ENCODE results near the gene MEPE. TPM values are rescaled to one million over a fixed set of nuclear protein-coding genes. Genes with fewer than 3 reads are reported as not detected.

The MEPE gene
- total RNA-seq (0.24 TPM), polyA plus RNA-seq (0.59 TPM)
- long read RNA-seq, donor 1, result 0 reads
- long read RNA-seq, donor 2, result 0 reads
- long read RNA-seq, donor 3, result 0 reads
- long read RNA-seq, donor 4, result 0 reads
- long read RNA-seq, donor 5, result 0 reads
- long read RNA-seq, donor 6, result 0 reads
- long read RNA-seq, donor 7, result 0 reads
- long read RNA-seq, donor 8, result 0 reads
- long read RNA-seq, donor 9, result 0 reads
- long read RNA-seq, donor 10, result 0 reads

- Histone ChIP-seq H3K4me1 (ENCODE audit: control insufficient read depth in 2 of 2, insufficient read depth in 2 of 2, low read length in 2 of 2) (no peaks in the 10 kb centered on the region), H3K27me3 (ENCODE audit: control insufficient read depth in 2 of 2, insufficient read depth in 1 of 2, low read length in 1 of 2) (no peaks in the 10 kb centered on the region), H3K4me3 (ENCODE audit: low read length in 2 of 2) (no peak within 1 kb of the TSS), H3K9me3 (ENCODE audit: control insufficient read depth in 2 of 2, insufficient read depth in 1 of 2, low read length in 1 of 2) (no peaks in the 10 kb centered on the region), H3K36me3 (ENCODE audit: control insufficient read depth in 2 of 2, insufficient read depth in 2 of 2, low read length in 1 of 2) (no peaks in the 10 kb centered on the region), H3K27ac (ENCODE audit: low read depth in 1 of 2, low read length in 1 of 2) (no peak within 1 kb of the TSS)
- no peak for DNase-seq (ENCODE audit: low read depth in 6 of 9, low spot score in 9 of 9)
- WGBS, result 79% methylated on average over 2 of the region's 2 CpGs
Measured at GRCh38 chr4:87832669-87833068, at the start of gene MEPE. TSS of gene MEPE (plus strand) at chr4:87832969. CDS start at chr4:87834715, 1,746 bp downstream.

DNA sequence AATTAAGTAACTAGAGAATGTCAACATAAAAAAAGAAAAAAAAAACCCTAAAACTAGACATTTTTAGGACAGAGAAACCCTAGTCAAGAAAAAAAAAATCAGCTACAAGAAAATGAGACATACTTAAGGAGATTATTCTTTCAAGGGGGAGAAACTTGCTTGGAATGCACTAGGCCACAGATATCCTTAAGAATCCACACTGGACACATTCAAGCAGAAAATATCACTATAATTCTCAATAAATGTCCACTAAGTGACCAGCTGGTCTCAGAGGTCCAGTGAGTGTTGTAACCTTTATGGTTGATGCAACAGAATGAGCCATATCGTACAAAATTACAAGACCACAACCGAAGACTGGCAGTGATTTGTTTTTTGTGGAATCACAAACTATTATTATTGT, 49.0 kb upstream of the MEPE start:
- Histone ChIP-seq H3K4me3 (ENCODE audit: low read length in 2 of 2) (no peak overlapping the region), H3K27me3 (ENCODE audit: control insufficient read depth in 2 of 2, insufficient read depth in 1 of 2, low read length in 1 of 2) (no peaks in the 10 kb centered on the region), H3K4me1 (ENCODE audit: control insufficient read depth in 2 of 2, insufficient read depth in 2 of 2, low read length in 2 of 2) (no peaks in the 10 kb centered on the region), H3K9me3 (ENCODE audit: control insufficient read depth in 2 of 2, insufficient read depth in 1 of 2, low read length in 1 of 2) (no peaks in the 10 kb centered on the region), H3K36me3 (ENCODE audit: control insufficient read depth in 2 of 2, insufficient read depth in 2 of 2, low read length in 1 of 2) (no peaks in the 10 kb centered on the region), H3K27ac (ENCODE audit: low read depth in 1 of 2, low read length in 1 of 2) (no peak overlapping the region)
- DNase-seq (ENCODE audit: low read depth in 6 of 9, low spot score in 9 of 9), result no peak
- 94% methylated on average over 2 of the region's 2 CpGs for WGBS

- no peaks in the 10 kb centered on the region for H3K9me3 ChIP-seq (ENCODE audit: control insufficient read depth in 2 of 2, insufficient read depth in 1 of 2, low read length in 1 of 2)
- WGBS, result 91% methylated on average over 15 of the region's 15 CpGs
- H3K27me3 ChIP-seq (ENCODE audit: control insufficient read depth in 2 of 2, insufficient read depth in 1 of 2, low read length in 1 of 2), result no peaks in the 10 kb centered on the region
- H3K4me3 ChIP-seq (ENCODE audit: low read length in 2 of 2), result no peak overlapping the region
- no peaks in the 10 kb centered on the region for H3K36me3 ChIP-seq (ENCODE audit: control insufficient read depth in 2 of 2, insufficient read depth in 2 of 2, low read length in 1 of 2)
- no peak overlapping the region for H3K27ac ChIP-seq (ENCODE audit: low read depth in 1 of 2, low read length in 1 of 2)
- no peak for DNase-seq (ENCODE audit: low read depth in 6 of 9, low spot score in 9 of 9)
- no peaks in the 10 kb centered on the region for H3K4me1 ChIP-seq (ENCODE audit: control insufficient read depth in 2 of 2, insufficient read depth in 2 of 2, low read length in 2 of 2)
Measured at GRCh38 chr4:87785731-87786509, 46.8 kb upstream of the MEPE start.

GRCh38 chr4:87799301-87800113, 33.3 kb upstream of the MEPE start, which contains the start of gene IBSP:
TSS of gene IBSP (plus strand) at chr4:87799554. CDS start at chr4:87802362, 2,808 bp downstream.
- Histone ChIP-seq H3K36me3 (ENCODE audit: control insufficient read depth in 2 of 2, insufficient read depth in 2 of 2, low read length in 1 of 2) (no peaks in the 10 kb centered on the region), H3K4me1 (ENCODE audit: control insufficient read depth in 2 of 2, insufficient read depth in 2 of 2, low read length in 2 of 2) (no peaks in the 10 kb centered on the region), H3K27ac (ENCODE audit: low read depth in 1 of 2, low read length in 1 of 2) (no peak within 1 kb of the TSS), H3K9me3 (ENCODE audit: control insufficient read depth in 2 of 2, insufficient read depth in 1 of 2, low read length in 1 of 2) (no peaks in the 10 kb centered on the region), H3K27me3 (ENCODE audit: control insufficient read depth in 2 of 2, insufficient read depth in 1 of 2, low read length in 1 of 2) (no peaks in the 10 kb centered on the region), H3K4me3 (ENCODE audit: low read length in 2 of 2) (no peak within 1 kb of the TSS)
- 82% methylated on average over 4 of the region's 4 CpGs for WGBS
- DNase-seq (ENCODE audit: low read depth in 6 of 9, low spot score in 9 of 9), result no peak

DNA sequence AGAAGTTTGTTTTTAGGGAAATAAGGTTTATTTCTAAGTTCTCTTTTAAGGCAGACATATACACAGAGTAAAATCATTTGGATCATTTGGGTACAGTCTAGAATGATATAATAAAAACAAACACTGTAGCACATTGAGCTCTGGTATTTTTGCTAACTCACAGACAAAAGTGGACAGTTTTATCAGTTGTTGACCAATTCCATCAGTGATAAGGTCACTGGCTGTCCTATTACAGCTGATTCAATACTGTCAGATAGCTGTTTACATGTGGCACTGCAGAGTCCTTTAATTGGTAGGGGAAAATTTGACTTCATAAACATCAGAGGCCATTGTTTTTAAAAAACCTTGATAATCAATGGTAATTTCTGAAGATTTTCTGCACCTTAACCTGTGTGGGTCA, 29.9 kb upstream of the MEPE start:
- no peak for DNase-seq (ENCODE audit: low read depth in 6 of 9, low spot score in 9 of 9)
- Histone ChIP-seq H3K27ac (ENCODE audit: low read depth in 1 of 2, low read length in 1 of 2) (no peak overlapping the region), H3K36me3 (ENCODE audit: control insufficient read depth in 2 of 2, insufficient read depth in 2 of 2, low read length in 1 of 2) (no peaks in the 10 kb centered on the region), H3K27me3 (ENCODE audit: control insufficient read depth in 2 of 2, insufficient read depth in 1 of 2, low read length in 1 of 2) (no peaks in the 10 kb centered on the region), H3K9me3 (ENCODE audit: control insufficient read depth in 2 of 2, insufficient read depth in 1 of 2, low read length in 1 of 2) (no peaks in the 10 kb centered on the region), H3K4me3 (ENCODE audit: low read length in 2 of 2) (no peak overlapping the region), H3K4me1 (ENCODE audit: control insufficient read depth in 2 of 2, insufficient read depth in 2 of 2, low read length in 2 of 2) (no peaks in the 10 kb centered on the region)

GRCh38 chr4:87803421-87803820, 29.3 kb upstream of the MEPE start:
- Histone ChIP-seq H3K9me3 (ENCODE audit: control insufficient read depth in 2 of 2, insufficient read depth in 1 of 2, low read length in 1 of 2) (no peaks in the 10 kb centered on the region), H3K27ac (ENCODE audit: low read depth in 1 of 2, low read length in 1 of 2) (no peak overlapping the region), H3K4me3 (ENCODE audit: low read length in 2 of 2) (no peak overlapping the region), H3K4me1 (ENCODE audit: control insufficient read depth in 2 of 2, insufficient read depth in 2 of 2, low read length in 2 of 2) (no peaks in the 10 kb centered on the region), H3K27me3 (ENCODE audit: control insufficient read depth in 2 of 2, insufficient read depth in 1 of 2, low read length in 1 of 2) (no peaks in the 10 kb centered on the region), H3K36me3 (ENCODE audit: control insufficient read depth in 2 of 2, insufficient read depth in 2 of 2, low read length in 1 of 2) (no peaks in the 10 kb centered on the region)
- DNase-seq (ENCODE audit: low read depth in 6 of 9, low spot score in 9 of 9), result no peak
- 91% methylated on average over 2 of the region's 2 CpGs for WGBS

DNA sequence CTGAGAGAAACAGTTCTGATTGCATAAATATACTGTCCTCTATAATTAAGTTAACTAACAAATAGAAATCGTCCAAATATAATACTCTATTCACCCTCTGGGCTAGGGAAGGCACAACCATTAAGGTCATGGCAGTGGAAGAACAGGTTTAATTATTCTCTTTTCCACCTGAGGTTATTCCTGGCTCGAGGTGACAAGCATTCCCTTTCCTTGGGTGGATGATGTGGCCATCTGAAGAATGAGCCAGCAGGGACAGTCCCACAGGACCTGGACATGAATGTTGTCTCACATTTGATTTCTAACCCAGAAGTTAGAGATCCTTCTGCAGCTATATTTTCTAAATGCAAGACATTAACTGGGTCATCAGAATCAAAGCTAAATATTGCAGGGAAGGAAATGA, 27.9 kb upstream of the MEPE start:
- H3K9me3 ChIP-seq (ENCODE audit: control insufficient read depth in 2 of 2, insufficient read depth in 1 of 2, low read length in 1 of 2), result no peaks in the 10 kb centered on the region
- no peak for DNase-seq (ENCODE audit: low read depth in 6 of 9, low spot score in 9 of 9)
- H3K4me3 ChIP-seq (ENCODE audit: low read length in 2 of 2), result no peak overlapping the region
- H3K36me3 ChIP-seq (ENCODE audit: control insufficient read depth in 2 of 2, insufficient read depth in 2 of 2, low read length in 1 of 2), result no peaks in the 10 kb centered on the region
- no peaks in the 10 kb centered on the region for H3K4me1 ChIP-seq (ENCODE audit: control insufficient read depth in 2 of 2, insufficient read depth in 2 of 2, low read length in 2 of 2)
- WGBS, result 84% methylated on average over 2 of the region's 2 CpGs
- H3K27me3 ChIP-seq (ENCODE audit: control insufficient read depth in 2 of 2, insufficient read depth in 1 of 2, low read length in 1 of 2), result no peaks in the 10 kb centered on the region
- no peak overlapping the region for H3K27ac ChIP-seq (ENCODE audit: low read depth in 1 of 2, low read length in 1 of 2)

DNA sequence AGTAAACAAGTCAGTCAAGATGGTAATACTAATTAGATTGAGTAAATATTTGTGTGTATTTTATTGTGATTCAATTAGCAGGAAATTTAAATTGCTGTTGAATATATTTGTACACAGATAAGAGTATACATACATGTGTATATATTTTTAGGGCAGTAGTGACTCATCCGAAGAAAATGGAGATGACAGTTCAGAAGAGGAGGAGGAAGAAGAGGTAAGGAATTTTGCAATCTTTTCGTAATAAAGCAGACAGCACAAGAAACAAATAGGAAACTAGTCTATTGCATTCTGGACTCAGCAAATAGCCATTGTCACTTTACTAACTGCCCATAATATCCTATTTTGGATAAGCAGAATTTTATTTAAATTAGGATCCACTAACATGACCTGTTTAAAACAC, 26.8 kb upstream of the MEPE start:
- no peaks in the 10 kb centered on the region for H3K36me3 ChIP-seq (ENCODE audit: control insufficient read depth in 2 of 2, insufficient read depth in 2 of 2, low read length in 1 of 2)
- no peak overlapping the region for H3K4me3 ChIP-seq (ENCODE audit: low read length in 2 of 2)
- H3K27me3 ChIP-seq (ENCODE audit: control insufficient read depth in 2 of 2, insufficient read depth in 1 of 2, low read length in 1 of 2), result no peaks in the 10 kb centered on the region
- no peaks in the 10 kb centered on the region for H3K9me3 ChIP-seq (ENCODE audit: control insufficient read depth in 2 of 2, insufficient read depth in 1 of 2, low read length in 1 of 2)
- no peak overlapping the region for H3K27ac ChIP-seq (ENCODE audit: low read depth in 1 of 2, low read length in 1 of 2)
- H3K4me1 ChIP-seq (ENCODE audit: control insufficient read depth in 2 of 2, insufficient read depth in 2 of 2, low read length in 2 of 2), result no peaks in the 10 kb centered on the region
- no peak for DNase-seq (ENCODE audit: low read depth in 6 of 9, low spot score in 9 of 9)
- WGBS, result 97% methylated on average over 2 of the region's 2 CpGs

- no peak overlapping the region for H3K4me3 ChIP-seq (ENCODE audit: low read length in 2 of 2)
- DNase-seq (ENCODE audit: low read depth in 6 of 9, low spot score in 9 of 9), result no peak
- no peaks in the 10 kb centered on the region for H3K27me3 ChIP-seq (ENCODE audit: control insufficient read depth in 2 of 2, insufficient read depth in 1 of 2, low read length in 1 of 2)
- H3K36me3 ChIP-seq (ENCODE audit: control insufficient read depth in 2 of 2, insufficient read depth in 2 of 2, low read length in 1 of 2), result no peaks in the 10 kb centered on the region
- no peak overlapping the region for H3K27ac ChIP-seq (ENCODE audit: low read depth in 1 of 2, low read length in 1 of 2)
- 97% methylated on average over 3 of the region's 3 CpGs for WGBS
- H3K9me3 ChIP-seq (ENCODE audit: control insufficient read depth in 2 of 2, insufficient read depth in 1 of 2, low read length in 1 of 2), result no peaks in the 10 kb centered on the region
- no peaks in the 10 kb centered on the region for H3K4me1 ChIP-seq (ENCODE audit: control insufficient read depth in 2 of 2, insufficient read depth in 2 of 2, low read length in 2 of 2)
Measured at GRCh38 chr4:87806520-87806919, 26.2 kb upstream of the MEPE start.
